Measurements from ENCODE around the gene LGALS12.

Gene LGALS12

DNA sequence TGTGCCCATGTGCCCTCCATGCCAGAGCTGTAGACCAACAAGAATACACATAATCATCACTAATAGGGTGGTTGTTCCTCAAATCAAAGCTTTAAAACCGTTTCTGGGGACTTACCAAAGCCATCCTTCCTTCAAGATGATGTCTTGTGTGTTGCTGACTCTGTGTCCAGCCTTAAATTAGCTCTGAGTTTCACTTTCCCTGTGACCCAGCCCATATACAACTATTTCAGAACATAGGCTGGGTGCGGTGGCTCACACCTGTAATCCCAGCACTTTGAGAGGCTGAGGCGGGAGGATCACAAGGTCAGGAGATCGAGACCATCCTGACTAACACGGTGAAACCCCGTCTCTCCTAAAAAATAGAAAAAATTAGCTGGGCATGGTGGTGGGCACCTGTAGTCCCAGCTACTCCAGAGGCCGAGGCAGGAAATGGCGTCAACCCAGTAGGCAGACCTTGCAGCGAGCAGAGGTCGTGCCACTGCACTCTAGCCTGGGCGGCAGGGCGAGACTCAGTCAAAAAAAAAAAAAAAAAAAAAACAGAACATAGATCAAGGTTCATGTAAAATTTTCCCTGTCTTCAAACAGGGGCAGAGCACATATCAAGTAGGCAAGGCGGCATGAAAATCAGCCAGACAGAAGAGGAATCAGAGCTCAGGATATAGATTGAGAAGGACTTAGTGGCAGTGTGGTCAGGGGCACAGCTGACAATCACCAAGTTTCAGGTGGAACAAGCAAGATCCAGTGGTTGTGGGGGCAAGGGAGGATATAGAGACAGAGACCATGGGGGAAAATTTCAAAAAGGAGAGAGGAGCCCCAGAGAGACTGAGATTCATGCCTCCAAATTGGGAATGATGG lies 57.5 kb downstream of the LGALS12 start, which contains the start of gene PLAAT2:
PLAAT2 (minus strand) TSS at position 179 of the 855 bp plus-strand sequence; CDS start at position 124, 55 bp downstream.
- no peak for DNase-seq

- no peak for DNase-seq
Observed at GRCh38 chr11:63564056-63564774, 58.3 kb downstream of the LGALS12 start.

GRCh38 chr11:63564784-63565350 lies 59.0 kb downstream of the LGALS12 start:
- no peak for DNase-seq

Data from GDM1 (cell line).